Ishikawa (cell line): ENCODE measurements around the gene DDX31.

ENCODE experiments used
- CEBPB ChIP-seq: IDR thresholded peaks from 2 replicates; pipeline ENCODE4 v1.6.1; 2012
- CREB1 ChIP-seq: IDR thresholded peaks from 2 replicates; pipeline ENCODE4 v1.6.1; 2012; ENCODE audit warnings: low read depth
- EGR1 ChIP-seq: IDR thresholded peaks from 2 replicates; pipeline ENCODE4 v1.6.1; 2012
- EP300 ChIP-seq: IDR thresholded peaks from 2 replicates; pipeline ENCODE4 v1.6.1; 2012; ENCODE audit warnings: borderline replicate concordance
- FOXM1 ChIP-seq: IDR thresholded peaks from 2 replicates; pipeline ENCODE4 v1.6.1; 2012; ENCODE audit warnings: low read depth, borderline replicate concordance
- NFIC ChIP-seq: IDR thresholded peaks from 2 replicates; pipeline ENCODE4 v1.6.1; 2012
- RAD21 ChIP-seq: IDR thresholded peaks from 2 replicates; pipeline ENCODE4 v1.6.1; 2012; ENCODE audit warnings: low read depth
- REST ChIP-seq: IDR thresholded peaks from 2 replicates; pipeline ENCODE4 v1.6.1; 2012; ENCODE audit warnings: low read depth, mild to moderate bottlenecking
- TAF1 ChIP-seq: IDR thresholded peaks from 2 replicates; pipeline ENCODE4 v1.6.1; 2012; ENCODE audit warnings: low read depth, mild to moderate bottlenecking
- TCF12 ChIP-seq: IDR thresholded peaks from 2 replicates; pipeline ENCODE4 v1.6.1; 2012; ENCODE audit warnings: low read depth
- TEAD4 ChIP-seq: IDR thresholded peaks from 2 replicates; pipeline ENCODE4 v1.6.1; 2012
- YY1 ChIP-seq: IDR thresholded peaks from 2 replicates; pipeline ENCODE4 v1.6.1; 2012; ENCODE audit warnings: low read depth
- ZBTB7A ChIP-seq: IDR thresholded peaks from 2 replicates; pipeline ENCODE4 v1.6.1; 2012; ENCODE audit warnings: low read depth
- TF ChIP-seq, protein P1 (sequence below): IDR thresholded peaks from 2 replicates; pipeline ENCODE4 v1.6.1; 2012
- TF ChIP-seq, protein P2 (sequence below): IDR thresholded peaks from 2 replicates; pipeline ENCODE4 v1.6.1; 2012

DDX31 gene

GRCh38 chr9:132697230-132697629 is 27.4 kb upstream of the DDX31 start:
- TF ChIP-seq ZBTB7A (no peak), FOXM1 (no peak), YY1 (no peak), CREB1 (no peak)

DNA sequence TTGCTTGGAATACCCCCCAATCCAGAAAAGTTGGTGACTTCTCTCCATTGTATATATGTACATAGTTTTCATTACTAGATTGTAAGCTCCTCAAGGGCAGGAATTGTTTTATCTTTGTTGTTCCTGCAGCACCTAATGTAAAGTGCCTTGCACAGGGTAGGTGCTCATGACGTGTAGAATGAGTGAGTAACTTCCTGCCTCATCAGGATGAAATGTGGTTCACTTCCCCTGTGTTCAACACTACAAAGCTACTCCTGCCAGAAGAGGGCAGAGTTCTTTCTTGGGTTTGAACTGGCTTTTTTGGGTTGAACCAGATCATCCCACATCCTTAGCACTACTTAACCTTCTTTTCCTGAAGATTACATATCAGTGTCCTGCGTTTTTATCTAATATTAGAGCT is 24.4 kb upstream of the DDX31 start:
- TF ChIP-seq RAD21 (no peak), TEAD4 (no peak), TCF12 (no peak), YY1 (no peak), CEBPB (no peak), NFIC (no peak), TAF1 (no peak), EP300 (no peak), FOXM1 (no peak), REST (no peak), ZBTB7A (no peak), EGR1 (no peak)
- TF ChIP-seq, protein P1, sequence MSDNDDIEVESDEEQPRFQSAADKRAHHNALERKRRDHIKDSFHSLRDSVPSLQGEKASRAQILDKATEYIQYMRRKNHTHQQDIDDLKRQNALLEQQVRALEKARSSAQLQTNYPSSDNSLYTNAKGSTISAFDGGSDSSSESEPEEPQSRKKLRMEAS: no peak

DNA sequence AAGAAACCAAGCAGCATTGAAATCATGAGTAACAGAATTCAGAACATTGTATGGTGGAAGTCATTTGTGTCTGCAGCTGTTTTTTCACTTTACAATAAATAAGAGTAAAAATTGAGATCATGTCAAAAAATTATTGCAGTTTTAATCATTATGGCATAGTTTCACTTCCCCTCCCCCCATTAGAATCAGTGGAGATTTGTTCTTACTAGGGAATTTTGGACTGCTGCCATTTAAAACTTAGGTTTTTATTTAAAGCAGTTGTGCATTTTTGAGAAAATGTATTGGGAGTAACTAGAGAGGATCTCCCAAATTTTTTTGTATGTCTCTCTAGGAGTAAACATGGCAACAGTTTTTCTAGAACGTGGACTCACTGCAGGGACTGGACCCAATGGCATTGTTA is 20.9 kb upstream of the DDX31 start:
- TF ChIP-seq, protein P2, sequence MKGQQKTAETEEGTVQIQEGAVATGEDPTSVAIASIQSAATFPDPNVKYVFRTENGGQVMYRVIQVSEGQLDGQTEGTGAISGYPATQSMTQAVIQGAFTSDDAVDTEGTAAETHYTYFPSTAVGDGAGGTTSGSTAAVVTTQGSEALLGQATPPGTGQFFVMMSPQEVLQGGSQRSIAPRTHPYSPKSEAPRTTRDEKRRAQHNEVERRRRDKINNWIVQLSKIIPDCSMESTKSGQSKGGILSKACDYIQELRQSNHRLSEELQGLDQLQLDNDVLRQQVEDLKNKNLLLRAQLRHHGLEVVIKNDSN: no peak
- no peak for TF ChIP-seq TAF1
- no peak for TF ChIP-seq CEBPB
- TF ChIP-seq ZBTB7A: no peak
- TF ChIP-seq EP300: no peak
- no peak for TF ChIP-seq CREB1
- TF ChIP-seq NFIC: no peak
- no peak for TF ChIP-seq TEAD4
- TF ChIP-seq, protein P1: no peak
- TF ChIP-seq REST: no peak
- no peak for TF ChIP-seq TCF12
- no peak for TF ChIP-seq YY1
- no peak for TF ChIP-seq RAD21
- no peak for TF ChIP-seq FOXM1
- TF ChIP-seq EGR1: no peak

GRCh38 chr9:132683873-132684272 is 14.1 kb upstream of the DDX31 start:
- TF ChIP-seq TAF1 (no peak), REST (no peak), YY1 (no peak), FOXM1 (no peak)

GRCh38 chr9:132681561-132681960 is 11.8 kb upstream of the DDX31 start:
- TF ChIP-seq NFIC: no peak
- no peak for TF ChIP-seq EGR1
- no peak for TF ChIP-seq REST
